Panc1 (cell line): ENCODE data around the gene FMR1. TPM values are rescaled to one million over a fixed set of nuclear protein-coding genes. Genes with fewer than 3 reads are reported as not detected.

ENCODE experiments used
- ATAC-seq: fragments of 200-7000 bp; cut with Tn5 transposase; 2 replicates; pipeline ENCODE4 v1.9.1; 2020; ENCODE audit warnings: mild to moderate bottlenecking, moderate library complexity
- BruUV-seq: library from RNA; stranded (reverse); fragments of 400-500 nt; replicated peaks from 2 replicates; lab custom pipeline; 2021; lab: Mats Ljungman, UMichigan
- CTCF ChIA-PET: fragments of 300-600 bp; sonication (Branson Sonifier 250); formaldehyde crosslinking; loops from one replicate; lab custom pipeline; 2022; ENCODE audit warnings: antibody characterized with exemption; lab: Charles Lee
- POLR2A ChIA-PET: fragments of 300-600 bp; sonication (Branson Sonifier 250); formaldehyde crosslinking; loops from one replicate; lab custom pipeline; 2022; ENCODE audit warnings: antibody characterized with exemption; lab: Charles Lee
- DNase-seq: peaks from one replicate; pipeline ENCODE4 v3.0.0-alpha.2; 2010; ENCODE audit warnings: low read depth, low spot score
- H3K27ac ChIP-seq: 2 replicates; pipeline ENCODE4 v1.5.1; 2011; ENCODE audit warnings: mild to moderate bottlenecking, low read length, inconsistent platforms
- H3K27me3 ChIP-seq: fragments of 200-500 bp; sonication (Bioruptor generic); 2 replicates; pipeline ENCODE4 v1.6.0; 2014; ENCODE audit warnings: low read length, inconsistent platforms; ENCODE audit not compliant: control insufficient read depth, insufficient read depth
- H3K36me3 ChIP-seq: fragments of 200-500 bp; sonication (Bioruptor generic); 2 replicates; pipeline ENCODE4 v1.5.1; 2014; ENCODE audit warnings: inconsistent platforms, mild to moderate bottlenecking, low read length, moderate library complexity; ENCODE audit not compliant: control insufficient read depth, insufficient read depth
- H3K4me1 ChIP-seq: 2 replicates; pipeline ENCODE4 v1.5.1; 2011; ENCODE audit warnings: inconsistent platforms, mild to moderate bottlenecking, low read length, moderate library complexity; ENCODE audit not compliant: control insufficient read depth, insufficient read depth
- H3K4me3 ChIP-seq, 2 experiments: 2 replicates each; pipeline ENCODE4 v1.5.1; 2011 to 2012; ENCODE audit warnings: low read depth in 2 of 2, low read length in 2 of 2, mild to moderate bottlenecking in 2 of 2, inconsistent platforms in 1 of 2, moderate library complexity in 1 of 2
- H3K9me3 ChIP-seq: fragments of 200-500 bp; sonication (Bioruptor generic); 2 replicates; pipeline ENCODE4 v1.5.1; 2014; ENCODE audit warnings: low read depth, mild to moderate bottlenecking, inconsistent platforms, low read length, moderate library complexity; ENCODE audit not compliant: control insufficient read depth, insufficient read depth
- CTCF ChIP-seq: fragments of 450-650 bp; IDR thresholded peaks from 2 replicates; pipeline ENCODE4 v1.5.1; 2017; ENCODE audit warnings: mild to moderate bottlenecking
- POLR2AphosphoS5 ChIP-seq: IDR thresholded peaks from 2 replicates; pipeline ENCODE4 v1.6.1; 2012; ENCODE audit warnings: mild to moderate bottlenecking, low read depth, low read length, moderate library complexity
- SIN3A ChIP-seq: IDR thresholded peaks from 2 replicates; pipeline ENCODE4 v1.6.1; 2012; ENCODE audit warnings: low read depth, mild to moderate bottlenecking, low read length, moderate library complexity, borderline replicate concordance; ENCODE audit not compliant: insufficient read depth
- TCF7L2 ChIP-seq: IDR thresholded peaks from 2 replicates; pipeline ENCODE4 v1.6.1; 2011; ENCODE audit warnings: mild to moderate bottlenecking, low read depth, low read length, inconsistent platforms
- in situ Hi-C: cut with HindIII; loops from 2 replicates; pipeline ENCODE4 v1.10.0; 2016; ENCODE audit warnings: low sequenced_read_pairs, low pct_unique_long_range_greater_than_20kb
- intact Hi-C: fragments of 100-400 bp; cut with micrococcal nuclease; formaldehyde crosslinking; loops from one replicate; pipeline ENCODE4 v1.10.0; 2022; ENCODE audit not compliant: unreplicated experiment
- total RNA-seq: library from RNA; stranded (reverse); gene quantifications from one replicate; pipeline ENCODE4 v1.2.1, GENCODE V29; 2021; ENCODE audit not compliant: unreplicated experiment
- TF ChIP-seq, protein P1 (sequence below), 2 experiments: IDR thresholded peaks; 2 replicates each; pipeline ENCODE4 v1.6.1; 2011 to 2012; ENCODE audit warnings: low read depth in 2 of 2, control low read depth in 1 of 2, low read length in 1 of 2, mild to moderate bottlenecking in 1 of 2, moderate library complexity in 1 of 2; ENCODE audit not compliant: insufficient read depth in 1 of 2

Gene FMR1
- total RNA-seq, 1 experiment from 2014 or later: 68.9 TPM

DNA sequence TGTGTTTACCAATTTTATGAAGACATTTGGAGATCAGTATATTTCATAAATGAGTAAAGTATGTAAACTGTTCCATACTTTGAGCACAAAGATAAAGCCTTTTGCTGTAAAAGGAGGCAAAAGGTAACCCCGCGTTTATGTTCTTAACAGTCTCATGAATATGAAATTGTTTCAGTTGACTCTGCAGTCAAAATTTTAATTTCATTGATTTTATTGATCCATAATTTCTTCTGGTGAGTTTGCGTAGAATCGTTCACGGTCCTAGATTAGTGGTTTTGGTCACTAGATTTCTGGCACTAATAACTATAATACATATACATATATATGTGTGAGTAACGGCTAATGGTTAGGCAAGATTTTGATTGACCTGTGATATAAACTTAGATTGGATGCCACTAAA, 1.9 kb downstream of the FMR1 start:
- TF ChIP-seq, protein P1, sequence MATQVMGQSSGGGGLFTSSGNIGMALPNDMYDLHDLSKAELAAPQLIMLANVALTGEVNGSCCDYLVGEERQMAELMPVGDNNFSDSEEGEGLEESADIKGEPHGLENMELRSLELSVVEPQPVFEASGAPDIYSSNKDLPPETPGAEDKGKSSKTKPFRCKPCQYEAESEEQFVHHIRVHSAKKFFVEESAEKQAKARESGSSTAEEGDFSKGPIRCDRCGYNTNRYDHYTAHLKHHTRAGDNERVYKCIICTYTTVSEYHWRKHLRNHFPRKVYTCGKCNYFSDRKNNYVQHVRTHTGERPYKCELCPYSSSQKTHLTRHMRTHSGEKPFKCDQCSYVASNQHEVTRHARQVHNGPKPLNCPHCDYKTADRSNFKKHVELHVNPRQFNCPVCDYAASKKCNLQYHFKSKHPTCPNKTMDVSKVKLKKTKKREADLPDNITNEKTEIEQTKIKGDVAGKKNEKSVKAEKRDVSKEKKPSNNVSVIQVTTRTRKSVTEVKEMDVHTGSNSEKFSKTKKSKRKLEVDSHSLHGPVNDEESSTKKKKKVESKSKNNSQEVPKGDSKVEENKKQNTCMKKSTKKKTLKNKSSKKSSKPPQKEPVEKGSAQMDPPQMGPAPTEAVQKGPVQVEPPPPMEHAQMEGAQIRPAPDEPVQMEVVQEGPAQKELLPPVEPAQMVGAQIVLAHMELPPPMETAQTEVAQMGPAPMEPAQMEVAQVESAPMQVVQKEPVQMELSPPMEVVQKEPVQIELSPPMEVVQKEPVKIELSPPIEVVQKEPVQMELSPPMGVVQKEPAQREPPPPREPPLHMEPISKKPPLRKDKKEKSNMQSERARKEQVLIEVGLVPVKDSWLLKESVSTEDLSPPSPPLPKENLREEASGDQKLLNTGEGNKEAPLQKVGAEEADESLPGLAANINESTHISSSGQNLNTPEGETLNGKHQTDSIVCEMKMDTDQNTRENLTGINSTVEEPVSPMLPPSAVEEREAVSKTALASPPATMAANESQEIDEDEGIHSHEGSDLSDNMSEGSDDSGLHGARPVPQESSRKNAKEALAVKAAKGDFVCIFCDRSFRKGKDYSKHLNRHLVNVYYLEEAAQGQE (IDR thresholded peaks at IDR 0.05; ENCODE audit: insufficient read depth in 1 of 2, low read depth in 2 of 2, low read length in 1 of 2): no peak
- POLR2A ChIA-PET: no interaction called here
- Histone ChIP-seq H3K4me1 (peaks cover 29% of the 10 kb centered on the region), H3K36me3 (no peaks in the 10 kb centered on the region), H3K9me3 (no peaks in the 10 kb centered on the region), H3K4me3 (peak overlapping the region; percentile 87 to 88; a peak in 3 of 4 replicates), H3K27ac (peak overlapping the region; percentile 87), H3K27me3 (no peaks in the 10 kb centered on the region)
- in situ Hi-C loops (no loop called here), intact Hi-C loops (no loop called here)
- ATAC-seq (no peak), DNase-seq (no peak)
- no TSS peak for BruUV-seq
- CTCF ChIA-PET: no interaction called here

GRCh38 chrX:147914591-147914990, 2.9 kb downstream of the FMR1 start:
- no peak for TF ChIP-seq CTCF
- no peak for TF ChIP-seq POLR2AphosphoS5
- TF ChIP-seq, protein P1 (IDR thresholded peaks at IDR 0.05; ENCODE audit: insufficient read depth in 1 of 2, low read depth in 2 of 2, low read length in 1 of 2): no peak
- TF ChIP-seq TCF7L2: no peak
- TF ChIP-seq SIN3A: no peak
- Histone ChIP-seq H3K4me1 (peaks cover 29% of the 10 kb centered on the region), H3K27me3 (no peaks in the 10 kb centered on the region), H3K27ac (no peak overlapping the region), H3K4me3 (no peak overlapping the region), H3K36me3 (no peaks in the 10 kb centered on the region), H3K9me3 (no peaks in the 10 kb centered on the region)
- ATAC-seq: no peak
- intact Hi-C loops (no loop called here), in situ Hi-C loops (no loop called here)
- ChIA-PET CTCF (no interaction called here), POLR2A (no interaction called here)
- no TSS peak for BruUV-seq
- no peak for DNase-seq
